Thyroid gland (tissue), 4 donors: ENCODE measurements around the gene MEIS1.

Source experiments
- POLR2A ChIP-seq, 2 donors: fragments of 450-650 bp; IDR thresholded peaks; one replicate each; pipeline ENCODE4 v1.6.1; 2017; ENCODE audit warnings: antibody characterized with exemption in 2 of 2, mild to moderate bottlenecking in 2 of 2, moderate library complexity in 1 of 2
- TF ChIP-seq, protein P1 (sequence below), 6 experiments: fragments of 200-600 bp in 3 of 6; fragments of 450-650 bp in 3 of 6; sonication (generic) in 3 of 6; IDR thresholded peaks; one replicate each; pipeline ENCODE4 v1.5.1; 2016 to 2019; ENCODE audit warnings: antibody characterized with exemption in 6 of 6, mild to moderate bottlenecking in 2 of 6, inconsistent platforms in 1 of 6, moderate library complexity in 1 of 6

DNA sequence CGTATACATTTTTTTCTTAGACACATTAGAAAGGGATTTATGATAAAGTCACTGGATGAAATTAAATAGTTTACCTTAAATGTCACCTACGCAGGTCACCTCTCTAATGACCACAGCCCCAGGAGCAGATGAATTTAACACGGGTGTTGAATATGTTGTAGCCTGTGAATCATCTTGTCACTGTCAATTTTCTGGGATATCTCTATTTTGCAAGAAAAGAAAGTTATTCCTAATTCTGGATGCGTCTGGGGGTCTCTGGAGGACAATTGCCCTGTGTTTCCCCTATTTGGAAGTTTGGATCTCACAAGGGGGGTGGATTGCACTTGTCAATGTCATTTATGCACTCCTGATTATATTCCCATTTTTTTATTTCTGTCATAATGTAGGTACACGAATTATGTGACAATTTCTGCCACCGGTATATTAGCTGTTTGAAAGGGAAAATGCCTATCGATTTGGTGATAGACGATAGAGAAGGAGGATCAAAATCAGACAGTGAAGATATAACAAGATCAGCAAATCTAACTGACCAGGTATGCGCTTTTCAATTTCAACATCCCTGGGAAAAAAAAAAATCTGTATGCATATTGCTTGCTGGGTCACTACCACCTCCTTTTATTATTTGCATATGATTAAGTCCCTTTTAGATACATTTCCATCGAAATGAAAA, 7.7 kb downstream of the MEIS1 start:
- TF ChIP-seq, protein P1, sequence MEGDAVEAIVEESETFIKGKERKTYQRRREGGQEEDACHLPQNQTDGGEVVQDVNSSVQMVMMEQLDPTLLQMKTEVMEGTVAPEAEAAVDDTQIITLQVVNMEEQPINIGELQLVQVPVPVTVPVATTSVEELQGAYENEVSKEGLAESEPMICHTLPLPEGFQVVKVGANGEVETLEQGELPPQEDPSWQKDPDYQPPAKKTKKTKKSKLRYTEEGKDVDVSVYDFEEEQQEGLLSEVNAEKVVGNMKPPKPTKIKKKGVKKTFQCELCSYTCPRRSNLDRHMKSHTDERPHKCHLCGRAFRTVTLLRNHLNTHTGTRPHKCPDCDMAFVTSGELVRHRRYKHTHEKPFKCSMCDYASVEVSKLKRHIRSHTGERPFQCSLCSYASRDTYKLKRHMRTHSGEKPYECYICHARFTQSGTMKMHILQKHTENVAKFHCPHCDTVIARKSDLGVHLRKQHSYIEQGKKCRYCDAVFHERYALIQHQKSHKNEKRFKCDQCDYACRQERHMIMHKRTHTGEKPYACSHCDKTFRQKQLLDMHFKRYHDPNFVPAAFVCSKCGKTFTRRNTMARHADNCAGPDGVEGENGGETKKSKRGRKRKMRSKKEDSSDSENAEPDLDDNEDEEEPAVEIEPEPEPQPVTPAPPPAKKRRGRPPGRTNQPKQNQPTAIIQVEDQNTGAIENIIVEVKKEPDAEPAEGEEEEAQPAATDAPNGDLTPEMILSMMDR (IDR thresholded peaks at IDR 0.05), result no peak
- TF ChIP-seq POLR2A (IDR thresholded peaks at IDR 0.05), result no peak
